Fibroblast of skin of right quadriceps (primary cell): ENCODE results near the gene ADAM10.

Experiments
- DNase-seq: peaks from one replicate; pipeline ENCODE4 v3.0.0-alpha.2; 2013

The ADAM10 gene

DNA sequence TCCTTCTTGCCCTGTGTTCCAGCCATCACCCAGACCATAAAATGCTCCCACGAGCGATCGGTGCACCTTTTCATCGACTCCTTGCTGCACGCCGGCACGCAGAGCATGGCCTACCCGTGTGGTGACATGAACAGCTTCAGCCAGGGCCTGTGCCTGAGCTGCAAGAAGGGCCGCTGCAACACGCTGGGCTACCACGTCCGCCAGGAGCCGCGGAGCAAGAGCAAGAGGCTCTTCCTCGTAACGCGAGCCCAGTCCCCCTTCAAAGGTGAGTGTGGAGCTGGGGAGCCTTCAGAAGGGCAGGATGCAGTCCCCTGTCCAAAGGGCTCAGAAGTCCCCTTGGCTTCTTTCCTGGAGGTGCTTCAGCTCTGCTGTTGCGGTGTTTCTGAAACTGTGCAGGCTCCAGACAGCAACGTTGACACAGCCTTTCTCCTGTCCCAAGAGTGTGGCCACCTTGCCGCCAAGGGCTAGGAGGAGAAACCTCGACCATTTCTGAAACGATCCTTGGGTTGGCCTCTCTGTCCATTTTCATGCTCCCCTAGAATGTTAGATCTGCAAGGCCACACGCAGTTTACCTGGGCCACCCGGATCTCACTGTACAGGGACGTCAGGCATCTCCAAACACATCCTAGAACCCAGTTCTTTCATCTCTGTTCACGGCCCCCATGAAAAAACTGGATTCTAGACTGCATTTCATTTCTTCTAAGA, 201.0 kb downstream of the ADAM10 start:
- DNase-seq: no peak

DNA sequence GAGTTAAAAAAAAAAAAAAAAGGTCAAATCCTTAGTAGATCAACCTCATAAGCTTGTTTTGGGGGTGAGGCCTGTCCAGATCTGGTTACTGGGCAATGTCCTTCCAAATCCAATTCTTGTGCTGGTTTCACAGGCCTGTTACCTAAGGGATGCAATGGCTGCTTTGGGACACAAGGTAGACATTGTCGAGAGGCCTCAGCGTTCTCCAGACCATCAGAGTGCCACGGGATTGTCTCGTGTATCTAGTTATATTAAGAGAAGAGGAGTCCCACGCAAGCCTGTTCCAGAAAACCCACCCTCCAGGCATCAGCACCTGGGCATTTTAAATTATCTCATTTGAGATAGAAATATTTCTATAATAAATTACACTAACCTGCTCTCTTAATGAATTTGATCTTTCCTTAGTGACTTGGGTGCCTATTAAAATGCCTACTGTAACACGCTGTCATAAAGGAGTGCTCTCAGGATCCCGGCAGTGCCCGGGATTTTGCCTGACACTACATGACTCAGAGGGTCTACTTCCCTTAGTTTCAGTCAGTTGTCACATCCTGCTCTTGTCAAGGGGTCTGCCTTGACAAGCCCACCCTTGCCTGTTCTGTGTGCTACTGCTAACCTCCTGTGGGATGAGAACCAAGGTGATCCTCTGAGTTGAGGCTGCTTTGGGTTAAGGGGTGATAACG, 201.7 kb downstream of the ADAM10 start:
- DNase-seq: no peak

GRCh38 chr15:58546635-58547627, 202.6 kb downstream of the ADAM10 start:
- DNase-seq: peak; percentile 94

DNA sequence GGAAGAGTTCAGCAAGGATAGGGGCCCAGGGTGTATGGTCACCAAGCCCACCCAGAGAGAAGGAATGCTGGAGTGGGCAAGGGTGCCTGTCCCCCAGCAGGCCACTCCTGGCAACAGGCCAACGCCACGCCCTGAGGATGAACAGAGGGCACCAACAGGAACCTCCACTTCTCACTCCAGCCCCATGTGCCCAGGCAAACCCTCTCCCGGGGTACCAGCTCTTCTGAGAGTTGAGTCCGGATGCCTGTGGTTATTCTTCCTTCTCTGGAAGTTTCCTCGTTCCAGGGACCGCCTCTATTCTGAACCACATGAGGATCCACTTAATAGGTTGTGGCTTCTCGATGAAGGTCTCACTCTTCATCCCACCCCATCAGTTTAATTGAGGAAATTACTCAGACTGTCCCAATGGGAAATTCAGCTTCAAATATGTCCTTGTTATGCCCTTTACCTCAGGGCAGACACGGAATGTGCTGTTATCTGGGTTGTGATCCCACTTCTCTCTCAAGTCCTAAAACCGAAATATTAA, 203.4 kb downstream of the ADAM10 start:
- DNase-seq: peak; percentile 47

DNA sequence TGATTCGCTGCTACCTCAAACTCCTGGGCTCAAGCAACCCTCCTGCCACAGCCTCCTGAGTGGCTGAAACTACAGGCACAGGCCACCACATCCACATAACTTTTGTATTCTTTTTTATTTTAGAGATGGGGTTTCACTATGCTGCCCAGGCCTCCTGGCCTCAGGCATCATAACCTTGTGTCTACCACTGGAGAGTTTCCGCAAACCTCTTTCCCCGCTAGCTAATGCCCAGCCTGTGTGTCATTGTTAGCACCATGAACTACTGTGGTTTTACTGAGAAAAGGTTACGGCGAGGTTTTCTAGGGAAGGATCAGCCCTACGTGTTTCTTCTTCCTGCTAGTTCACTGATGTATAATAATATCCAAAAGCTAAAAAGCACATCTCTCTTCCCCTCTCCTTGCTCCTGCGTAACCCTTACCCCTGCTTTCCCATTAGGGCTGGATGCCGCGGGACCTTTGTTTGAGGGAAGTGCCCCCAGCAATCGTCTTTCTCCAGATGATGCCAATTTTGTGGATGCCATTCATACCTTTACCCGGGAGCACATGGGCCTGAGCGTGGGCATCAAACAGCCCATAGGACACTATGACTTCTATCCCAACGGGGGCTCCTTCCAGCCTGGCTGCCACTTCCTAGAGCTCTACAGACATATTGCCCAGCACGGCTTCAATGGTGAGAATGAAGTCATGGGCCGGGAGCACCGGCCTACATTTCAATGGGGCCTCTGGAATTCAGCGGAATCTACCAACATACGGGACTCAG, 204.0 kb downstream of the ADAM10 start:
- no peak for DNase-seq

DNA sequence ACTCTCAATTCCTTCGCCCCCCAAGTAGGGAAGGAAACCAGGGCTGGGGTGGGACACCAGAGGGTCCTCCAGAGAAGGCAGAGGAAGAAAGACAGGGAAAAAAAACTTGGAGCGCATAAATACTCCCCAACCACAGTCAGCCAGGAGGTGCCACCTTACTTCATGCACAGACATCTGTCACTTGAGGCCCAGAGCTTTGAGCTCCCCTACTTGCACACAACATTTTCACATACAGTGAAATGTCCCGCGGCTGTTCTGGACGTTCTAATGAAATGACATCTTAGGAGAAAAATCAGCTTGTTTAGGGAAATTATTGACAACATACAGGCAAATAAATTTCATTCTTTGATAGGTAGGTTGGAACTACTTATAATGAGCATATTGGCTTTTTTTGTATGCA, 204.8 kb downstream of the ADAM10 start:
- DNase-seq: no peak

DNA sequence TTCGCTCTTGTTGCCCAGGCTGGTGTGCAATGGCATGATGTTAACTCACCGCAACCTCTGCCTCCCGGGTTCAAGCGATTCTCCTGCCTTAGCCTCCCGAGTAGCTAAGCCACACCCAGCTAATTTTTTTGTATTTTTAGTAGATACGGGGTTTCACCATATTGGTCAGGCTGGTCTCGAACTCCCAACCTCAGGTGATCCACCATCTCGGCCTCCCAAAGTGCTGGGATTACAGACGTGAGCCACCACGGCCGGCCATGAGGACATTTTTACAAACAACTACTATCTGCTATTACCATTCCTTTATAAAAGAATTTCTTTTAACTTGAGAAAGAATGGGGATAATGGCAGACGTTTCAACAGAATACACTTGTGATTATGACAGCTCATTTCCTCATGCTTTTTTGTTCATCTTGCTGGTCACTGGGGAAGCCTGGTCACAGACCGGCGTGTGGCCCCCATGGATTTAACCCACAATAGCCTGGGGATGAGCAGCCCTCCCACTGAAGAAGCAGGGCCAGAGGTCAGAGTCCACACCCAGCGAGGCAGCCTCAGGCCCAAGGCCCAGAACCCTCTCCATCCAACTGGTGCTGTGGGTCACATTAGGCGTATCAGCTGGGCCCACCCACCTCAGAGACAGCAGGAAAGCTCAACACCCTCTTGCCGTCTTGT, 205.7 kb downstream of the ADAM10 start:
- no peak for DNase-seq

GRCh38 chr15:58541410-58542087, 208.0 kb downstream of the ADAM10 start:
- no peak for DNase-seq

- DNase-seq: no peak
Observed at GRCh38 chr15:58539548-58539947, 210.0 kb downstream of the ADAM10 start.

GRCh38 chr15:58538901-58539300, 210.6 kb downstream of the ADAM10 start:
- no peak for DNase-seq
